ENCODE results near the gene PITPNM3. TPM values are rescaled to one million over a fixed set of nuclear protein-coding genes. Genes with fewer than 3 reads are reported as not detected.

PITPNM3 gene
- total and polyA plus RNA-seq, 2 of the 13 experiments (the other 11 are each of a cell fraction or from before 2014, with no cell fraction given), result 0.13 to 0.29 TPM

DNA sequence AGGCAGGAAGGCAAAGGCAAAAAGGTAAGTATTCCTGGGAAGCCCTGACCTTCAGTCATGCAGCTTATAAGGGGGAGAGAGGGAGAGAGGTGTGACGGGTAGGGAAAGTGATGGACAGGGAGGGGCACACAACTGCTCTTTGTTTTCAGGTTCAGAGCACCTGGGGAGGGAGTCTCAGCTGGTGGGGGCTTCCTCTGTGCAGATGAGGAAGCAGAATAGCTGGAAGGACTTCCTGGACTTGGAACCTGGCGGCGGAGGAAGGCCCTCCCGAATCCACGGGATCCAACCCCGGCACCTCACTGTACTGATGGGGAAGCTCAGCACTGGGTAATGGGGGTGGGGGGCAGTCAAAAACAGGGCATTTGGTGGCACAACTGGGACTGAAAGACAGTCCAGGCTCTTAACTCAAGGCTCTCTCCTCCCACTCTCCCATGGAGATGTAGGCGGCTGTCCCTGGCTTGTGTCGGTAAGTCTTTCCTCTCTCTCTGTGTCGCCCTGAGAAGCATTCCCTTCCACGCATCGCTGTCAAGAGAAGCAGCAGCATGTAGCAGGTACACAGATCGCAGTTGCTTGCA lies 11.9 kb upstream of the PITPNM3 start:
- in situ Hi-C loops (cut with HindIII; ENCODE audit: extremely low pct_ligation_motif_present, low pct_unique_long_range_greater_than_20kb) (no loop called here), intact Hi-C loops (cut with micrococcal nuclease; ENCODE audit: unreplicated experiment) (no loop called here)
- Histone ChIP-seq H3K4me3 (replicated peaks in 1 of 3; ENCODE audit: insufficient read depth in 1 of 3, low read depth in 2 of 3, low read length in 3 of 3) (no peak overlapping the region), H2AFZ (ENCODE audit: low read length) (no peak overlapping the region), H3K36me3 (replicated peaks in 1 of 2; ENCODE audit: control insufficient read depth in 1 of 2, insufficient read depth in 2 of 2, low read length in 2 of 2) (0 out of 5 replicates have a peak, but pooled peaks cover 0 to 1% of the 10 kb centered on the region in 2 experiments), H3K9me3 (ENCODE audit: low read length) (no peaks in the 10 kb centered on the region), H3K4me1 (ENCODE audit: insufficient read depth, low read length) (no peaks in the 10 kb centered on the region), H3K27ac (ENCODE audit: extremely low read length, insufficient read depth, low read length) (no peak overlapping the region), H3K27me3 (ENCODE audit: control insufficient read depth in 1 of 2, insufficient read depth in 2 of 2, low read length in 2 of 2) (no peaks in the 10 kb centered on the region; a peak in 1 of 5 replicates), H3K79me2 (ENCODE audit: insufficient read depth, low read length) (no peaks in the 10 kb centered on the region), H3K9ac (ENCODE audit: insufficient read depth, low read depth, low read length) (no peak overlapping the region), H4K20me1 (ENCODE audit: insufficient read depth, low read length) (no peaks in the 10 kb centered on the region), H3K4me2 (ENCODE audit: low read depth, low read length) (no peak overlapping the region)
- ATAC-seq, result no peak
- no peak for FAIRE-seq
- 95% methylated on average over 11 of the region's 12 CpGs for WGBS (ENCODE audit: low lambda C conversion rate)
- no peak for DNase-seq (ENCODE audit: low spot score)
- no peak for TF ChIP-seq RFX3 (CRISPR knock-in tag; IDR thresholded peaks at IDR 0.05)
- TF ChIP-seq ZNF329 (CRISPR knock-in tag; IDR thresholded peaks at IDR 0.05; ENCODE audit: low read depth), result no peak
- no peak for TF ChIP-seq MEIS1 (CRISPR knock-in tag; IDR thresholded peaks at IDR 0.05; ENCODE audit: borderline replicate concordance)
- TF ChIP-seq ZNF562 (CRISPR knock-in tag; IDR thresholded peaks at IDR 0.05; ENCODE audit: borderline replicate concordance), result no peak
- TF ChIP-seq ZZZ3 (CRISPR knock-in tag; IDR thresholded peaks at IDR 0.05; ENCODE audit: borderline replicate concordance), result no peak
- no peak for TF ChIP-seq PCBP2 (optimal IDR thresholded peaks at IDR 0.05; ENCODE audit: low read depth, low read length, poor library complexity, severe bottlenecking)
- TF ChIP-seq ZBTB1 (CRISPR knock-in tag; IDR thresholded peaks at IDR 0.05; ENCODE audit: borderline replicate concordance), result no peak
- no peak for TF ChIP-seq PTBP1 (IDR thresholded peaks at IDR 0.05; ENCODE audit: low read depth, low read length, poor library complexity, severe bottlenecking)
- no peak for TF ChIP-seq ZNF333 (CRISPR knock-in tag; IDR thresholded peaks at IDR 0.05; ENCODE audit: borderline replicate concordance)
- TF ChIP-seq, protein P1, sequence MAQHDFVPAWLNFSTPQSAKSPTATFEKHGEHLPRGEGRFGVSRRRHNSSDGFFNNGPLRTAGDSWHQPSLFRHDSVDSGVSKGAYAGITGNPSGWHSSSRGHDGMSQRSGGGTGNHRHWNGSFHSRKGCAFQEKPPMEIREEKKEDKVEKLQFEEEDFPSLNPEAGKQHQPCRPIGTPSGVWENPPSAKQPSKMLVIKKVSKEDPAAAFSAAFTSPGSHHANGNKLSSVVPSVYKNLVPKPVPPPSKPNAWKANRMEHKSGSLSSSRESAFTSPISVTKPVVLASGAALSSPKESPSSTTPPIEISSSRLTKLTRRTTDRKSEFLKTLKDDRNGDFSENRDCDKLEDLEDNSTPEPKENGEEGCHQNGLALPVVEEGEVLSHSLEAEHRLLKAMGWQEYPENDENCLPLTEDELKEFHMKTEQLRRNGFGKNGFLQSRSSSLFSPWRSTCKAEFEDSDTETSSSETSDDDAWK (CRISPR knock-in tag; IDR thresholded peaks at IDR 0.05), result no peak
- TF ChIP-seq, protein P2, sequence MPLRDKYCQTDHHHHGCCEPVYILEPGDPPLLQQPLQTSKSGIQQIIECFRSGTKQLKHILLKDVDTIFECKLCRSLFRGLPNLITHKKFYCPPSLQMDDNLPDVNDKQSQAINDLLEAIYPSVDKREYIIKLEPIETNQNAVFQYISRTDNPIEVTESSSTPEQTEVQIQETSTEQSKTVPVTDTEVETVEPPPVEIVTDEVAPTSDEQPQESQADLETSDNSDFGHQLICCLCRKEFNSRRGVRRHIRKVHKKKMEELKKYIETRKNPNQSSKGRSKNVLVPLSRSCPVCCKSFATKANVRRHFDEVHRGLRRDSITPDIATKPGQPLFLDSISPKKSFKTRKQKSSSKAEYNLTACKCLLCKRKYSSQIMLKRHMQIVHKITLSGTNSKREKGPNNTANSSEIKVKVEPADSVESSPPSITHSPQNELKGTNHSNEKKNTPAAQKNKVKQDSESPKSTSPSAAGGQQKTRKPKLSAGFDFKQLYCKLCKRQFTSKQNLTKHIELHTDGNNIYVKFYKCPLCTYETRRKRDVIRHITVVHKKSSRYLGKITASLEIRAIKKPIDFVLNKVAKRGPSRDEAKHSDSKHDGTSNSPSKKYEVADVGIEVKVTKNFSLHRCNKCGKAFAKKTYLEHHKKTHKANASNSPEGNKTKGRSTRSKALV (CRISPR knock-in tag; IDR thresholded peaks at IDR 0.05), result no peak
- TF ChIP-seq, protein P3, sequence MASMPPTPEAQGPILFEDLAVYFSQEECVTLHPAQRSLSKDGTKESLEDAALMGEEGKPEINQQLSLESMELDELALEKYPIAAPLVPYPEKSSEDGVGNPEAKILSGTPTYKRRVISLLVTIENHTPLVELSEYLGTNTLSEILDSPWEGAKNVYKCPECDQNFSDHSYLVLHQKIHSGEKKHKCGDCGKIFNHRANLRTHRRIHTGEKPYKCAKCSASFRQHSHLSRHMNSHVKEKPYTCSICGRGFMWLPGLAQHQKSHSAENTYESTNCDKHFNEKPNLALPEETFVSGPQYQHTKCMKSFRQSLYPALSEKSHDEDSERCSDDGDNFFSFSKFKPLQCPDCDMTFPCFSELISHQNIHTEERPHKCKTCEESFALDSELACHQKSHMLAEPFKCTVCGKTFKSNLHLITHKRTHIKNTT (CRISPR knock-in tag; IDR thresholded peaks at IDR 0.05), result no peak
- no peak for TF ChIP-seq SNAPC2 (CRISPR knock-in tag; IDR thresholded peaks at IDR 0.05)
- ChIA-PET POLR2A (no interaction called here), CTCF (ENCODE audit: low intra/inter-chr PET ratio, low total read pairs) (no interaction called here)
- BruUV-seq (replicated peaks), result no TSS peak

Measured in HepG2 (cell line).